GM23338 (cell line): Measurements from ENCODE around the gene HSPH1. TPM values are rescaled to one million over a fixed set of nuclear protein-coding genes. Genes with fewer than 3 reads are reported as not detected.

Source experiments
- ATAC-seq: fragments of 200-7000 bp; cut with Tn5 transposase; 3 replicates; pipeline ENCODE4 v1.9.1; 2020
- DNase-seq: peaks from one replicate; pipeline ENCODE4 v3.0.0-alpha.2; 2015; ENCODE audit warnings: low spot score
- H2AFZ ChIP-seq: fragments of 200-600 bp; sonication (generic); 2 replicates; pipeline ENCODE4 v1.8.0; 2016; ENCODE audit warnings: antibody characterized with exemption, mild to moderate bottlenecking, moderate library complexity
- H3F3A ChIP-seq: fragments of 200-600 bp; sonication (generic); replicated peaks from 2 replicates; pipeline ENCODE4 v1.8.0; 2017; ENCODE audit warnings: antibody characterized with exemption, mixed run types, low read depth
- H3K27ac ChIP-seq: fragments of 200-600 bp; sonication (generic); 2 replicates; pipeline ENCODE4 v1.6.1; 2016; ENCODE audit warnings: low read depth
- H3K27me3 ChIP-seq: fragments of 200-600 bp; sonication (generic); 2 replicates; pipeline ENCODE4 v1.8.0; 2016; ENCODE audit warnings: mild to moderate bottlenecking, mixed run types, moderate library complexity; ENCODE audit not compliant: insufficient read depth
- H3K36me3 ChIP-seq: fragments of 200-600 bp; sonication (generic); 2 replicates; pipeline ENCODE4 v1.8.0; 2016; ENCODE audit warnings: mild to moderate bottlenecking; ENCODE audit not compliant: insufficient read depth
- H3K4me1 ChIP-seq: fragments of 200-600 bp; sonication (generic); 2 replicates; pipeline ENCODE4 v1.8.0; 2016; ENCODE audit warnings: mild to moderate bottlenecking, moderate library complexity; ENCODE audit not compliant: insufficient read depth
- H3K4me2 ChIP-seq: fragments of 200-600 bp; sonication (generic); 2 replicates; pipeline ENCODE4 v1.7.1; 2017; ENCODE audit warnings: mixed run types
- H3K4me3 ChIP-seq: fragments of 200-600 bp; sonication (generic); 2 replicates; pipeline ENCODE4 v1.6.1; 2016; ENCODE audit warnings: mixed run types
- H3K79me2 ChIP-seq: fragments of 200-600 bp; sonication (generic); replicated peaks from 2 replicates; pipeline ENCODE4 v1.8.0; 2017; ENCODE audit warnings: mild to moderate bottlenecking; ENCODE audit not compliant: insufficient read depth
- H3K9me2 ChIP-seq: fragments of 200-600 bp; sonication (generic); 2 replicates; pipeline ENCODE4 v1.8.0; 2017; ENCODE audit not compliant: insufficient read depth
- H4K20me1 ChIP-seq: fragments of 200-600 bp; sonication (generic); replicated peaks from 2 replicates; pipeline ENCODE4 v1.8.0; 2017; ENCODE audit warnings: mild to moderate bottlenecking; ENCODE audit not compliant: insufficient read depth
- H3K27ac Mint-ChIP-seq: 2 replicates; pipeline ENCODE4 v1.8.0; 2020; ENCODE audit warnings: inconsistent platforms, mild to moderate bottlenecking, moderate library complexity, mixed read lengths
- H3K27me3 Mint-ChIP-seq: 3 replicates; pipeline ENCODE4 v1.8.0; 2022; ENCODE audit warnings: low read depth, mild to moderate bottlenecking, moderate library complexity, mixed read lengths, inconsistent platforms; ENCODE audit not compliant: insufficient read depth, poor library complexity
- H3K36me3 Mint-ChIP-seq: 3 replicates; pipeline ENCODE4 v1.8.0; 2021; ENCODE audit warnings: low read depth, mild to moderate bottlenecking, inconsistent platforms, moderate library complexity, mixed read lengths
- H3K4me1 Mint-ChIP-seq: 3 replicates; pipeline ENCODE4 v1.8.0; 2020; ENCODE audit warnings: mild to moderate bottlenecking, inconsistent platforms, mixed read lengths
- H3K4me3 Mint-ChIP-seq: 3 replicates; pipeline ENCODE4 v1.8.0; 2021; ENCODE audit warnings: moderate library complexity, mild to moderate bottlenecking, inconsistent platforms, mixed read lengths
- H3K9me3 Mint-ChIP-seq: 3 replicates; pipeline ENCODE4 v1.8.0; 2020; ENCODE audit warnings: moderate library complexity, mild to moderate bottlenecking, inconsistent platforms, mixed read lengths
- CREB1 ChIP-seq: fragments of 250-450 bp; sonication (Bioruptor Pico); IDR thresholded peaks from 2 replicates; pipeline ENCODE4 v1.5.0; 2020; ENCODE audit warnings: low read depth, mild to moderate bottlenecking, moderate library complexity
- NANOG ChIP-seq: IDR thresholded peaks from 2 replicates; pipeline ENCODE4 v1.6.1; 2016; ENCODE audit warnings: antibody characterized with exemption, borderline replicate concordance
- POLR2AphosphoS5 ChIP-seq: IDR thresholded peaks from 2 replicates; pipeline ENCODE4 v1.6.1; 2016; ENCODE audit warnings: antibody characterized with exemption, low read depth
- ZNF114 ChIP-seq: fragments of 250-450 bp; sonication (Bioruptor Pico); IDR thresholded peaks from 2 replicates; pipeline ENCODE4 v1.5.0; 2020; ENCODE audit warnings: mild to moderate bottlenecking, moderate library complexity
- ZNF331 ChIP-seq: fragments of 250-450 bp; sonication (Bioruptor Pico); IDR thresholded peaks from 2 replicates; pipeline ENCODE4 v1.5.0; 2020; ENCODE audit warnings: low read depth, mild to moderate bottlenecking, moderate library complexity
- polyA plus RNA-seq: library from polyadenylated mRNA; unstranded; fragments of >200 nt; fragmentation: Nextera tagmentation; extraction: Ambion mirVana; gene quantifications from 2 replicates; pipeline ENCODE4 v1.2.1, GENCODE V29; 2016
- total RNA-seq: library from RNA; depleted of rRNA; stranded (reverse); fragments of >200 nt; shearing (Covaris generic); gene quantifications from 2 replicates; pipeline ENCODE4 v1.2.3, GENCODE V29; 2014
- TF ChIP-seq, protein P1 (sequence below): IDR thresholded peaks from 2 replicates; pipeline ENCODE4 v1.6.1; 2016; ENCODE audit warnings: antibody characterized with exemption
- TF ChIP-seq, protein P2 (sequence below): fragments of 250-450 bp; sonication (Bioruptor Pico); IDR thresholded peaks from 2 replicates; pipeline ENCODE4 v1.5.0; 2020; ENCODE audit warnings: mild to moderate bottlenecking, moderate library complexity

HSPH1 gene
- total and polyA plus RNA-seq, 2 experiments from 2014 or later = 112 to 147 TPM

DNA sequence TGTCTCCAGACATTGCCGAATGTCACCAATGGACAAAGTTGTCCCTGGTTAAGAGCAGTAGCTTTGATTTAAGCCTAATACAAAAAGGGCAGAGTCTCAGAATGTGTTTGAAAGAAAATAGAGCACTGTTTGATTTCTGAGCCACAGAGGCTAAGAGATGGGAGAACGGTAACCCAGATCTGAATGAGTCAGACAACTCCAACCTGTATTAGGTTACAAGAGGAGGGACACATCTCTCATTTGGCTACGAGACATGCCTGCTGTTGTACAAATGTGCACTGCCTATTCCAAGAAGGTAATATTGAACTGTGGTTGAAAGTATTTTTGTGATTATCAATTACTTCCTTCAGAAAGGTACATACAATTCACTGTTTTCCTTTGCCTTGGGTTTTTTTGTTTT, 4.9 kb upstream of the HSPH1 start:
- H3K27me3 Mint-ChIP-seq = peaks cover 5% of the 10 kb centered on the region

DNA sequence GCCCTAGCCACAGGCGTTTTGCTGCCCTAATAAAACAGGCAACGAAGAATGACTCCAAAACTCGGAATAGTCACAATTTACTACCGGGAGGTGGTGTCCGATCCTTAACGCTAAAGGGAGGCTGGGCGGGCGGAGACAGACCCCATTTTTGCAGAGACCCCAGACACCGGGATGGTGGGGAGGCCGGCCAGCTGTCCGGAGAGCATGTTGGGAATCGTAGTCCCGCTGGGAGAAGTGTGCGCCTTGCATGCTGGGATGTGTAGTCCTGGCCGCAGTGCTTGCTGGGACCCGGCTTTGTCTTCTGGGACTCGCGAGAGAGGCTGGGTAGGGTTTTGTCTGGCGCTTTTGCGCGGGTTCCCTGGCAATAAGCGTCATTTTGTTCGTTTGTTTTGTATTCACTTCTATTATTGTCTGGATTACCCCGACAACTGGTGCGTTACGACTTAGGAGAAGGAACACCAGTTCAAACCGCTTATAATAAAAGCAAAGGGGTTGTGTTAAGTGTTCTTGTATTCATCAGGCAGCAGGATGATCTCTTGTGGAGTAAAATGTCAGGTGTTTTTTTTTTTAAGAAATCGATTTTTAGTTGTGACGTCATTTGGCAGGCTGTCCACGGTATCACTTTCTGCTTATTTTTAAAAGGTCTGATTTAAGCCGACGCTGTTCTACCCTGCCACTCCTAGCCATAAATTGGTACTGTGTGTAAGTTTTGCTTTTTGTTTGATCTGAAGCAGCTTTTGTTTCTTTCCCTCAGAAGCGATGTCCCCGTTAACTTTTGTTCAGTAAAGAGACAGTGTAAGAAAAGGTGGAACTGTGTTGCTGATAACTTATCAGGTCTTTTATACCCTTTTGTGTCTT, 676 bp upstream of the HSPH1 start:
- Mint-ChIP-seq H3K9me3 (no peaks in the 10 kb centered on the region), H3K27me3 (peaks cover 9% of the 10 kb centered on the region), H3K27ac (peak overlapping the region; percentile 99), H3K36me3 (peaks cover 12% of the 10 kb centered on the region; the same call in 2 of the 3 replicates), H3K4me1 (peaks cover 21% of the 10 kb centered on the region), H3K4me3 (peak overlapping the region; percentile 97)
- peak; percentile 88 for ATAC-seq
- H3K36me3 ChIP-seq = peaks cover 8% of the 10 kb centered on the region; the same call in 1 of the 2 replicates
- H3K4me2 ChIP-seq = peak overlapping the region; percentile 90
- H3K27me3 ChIP-seq = no peaks in the 10 kb centered on the region
- H4K20me1 ChIP-seq = peaks cover 12% of the 10 kb centered on the region
- H2AFZ ChIP-seq = peak overlapping the region; percentile 94
- H3K4me1 ChIP-seq = peaks cover 12% of the 10 kb centered on the region
- H3K4me3 ChIP-seq = peak overlapping the region; percentile 75
- no peak for TF ChIP-seq NANOG
- TF ChIP-seq POLR2AphosphoS5 = peak; percentile 59; the same call in 1 of the 2 replicates
- TF ChIP-seq, protein P1, sequence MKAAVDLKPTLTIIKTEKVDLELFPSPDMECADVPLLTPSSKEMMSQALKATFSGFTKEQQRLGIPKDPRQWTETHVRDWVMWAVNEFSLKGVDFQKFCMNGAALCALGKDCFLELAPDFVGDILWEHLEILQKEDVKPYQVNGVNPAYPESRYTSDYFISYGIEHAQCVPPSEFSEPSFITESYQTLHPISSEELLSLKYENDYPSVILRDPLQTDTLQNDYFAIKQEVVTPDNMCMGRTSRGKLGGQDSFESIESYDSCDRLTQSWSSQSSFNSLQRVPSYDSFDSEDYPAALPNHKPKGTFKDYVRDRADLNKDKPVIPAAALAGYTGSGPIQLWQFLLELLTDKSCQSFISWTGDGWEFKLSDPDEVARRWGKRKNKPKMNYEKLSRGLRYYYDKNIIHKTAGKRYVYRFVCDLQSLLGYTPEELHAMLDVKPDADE = peak; percentile 96
- TF ChIP-seq ZNF331 (CRISPR knock-in tag) = no peak
- no peak for TF ChIP-seq ZNF114 (CRISPR knock-in tag)
- TF ChIP-seq CREB1 (CRISPR knock-in tag) = peak; percentile 89
- peak overlapping the region; percentile 62; the same call in 1 of the 2 replicates for H3K27ac ChIP-seq
- H3K9me2 ChIP-seq = no peaks in the 10 kb centered on the region
- no peaks in the 10 kb centered on the region for H3F3A ChIP-seq
- peak; percentile 98 for DNase-seq
- H3K79me2 ChIP-seq = peaks cover 39% of the 10 kb centered on the region

More for the DNA sequence above, 4.9 kb upstream of the HSPH1 start:
- no peaks in the 10 kb centered on the region for H3K36me3 ChIP-seq
- H4K20me1 ChIP-seq = no peaks in the 10 kb centered on the region
- H2AFZ ChIP-seq = no peak overlapping the region
- no peaks in the 10 kb centered on the region for H3K9me2 ChIP-seq
- H3F3A ChIP-seq = no peaks in the 10 kb centered on the region
- H3K4me1 ChIP-seq = no peaks in the 10 kb centered on the region
- no peak overlapping the region for H3K4me3 ChIP-seq
- DNase-seq (no peak), ATAC-seq (no peak)
- no peak overlapping the region for H3K27ac ChIP-seq
- TF ChIP-seq ZNF114 (CRISPR knock-in tag) = no peak
- H3K79me2 ChIP-seq = no peaks in the 10 kb centered on the region
- Mint-ChIP-seq H3K9me3 (no peaks in the 10 kb centered on the region), H3K4me3 (no peak overlapping the region), H3K4me1 (peaks cover 10% of the 10 kb centered on the region; the same call in 2 of the 3 replicates), H3K36me3 (no peaks in the 10 kb centered on the region), H3K27ac (no peak overlapping the region)
- no peak overlapping the region for H3K4me2 ChIP-seq
- H3K27me3 ChIP-seq = no peaks in the 10 kb centered on the region

DNA sequence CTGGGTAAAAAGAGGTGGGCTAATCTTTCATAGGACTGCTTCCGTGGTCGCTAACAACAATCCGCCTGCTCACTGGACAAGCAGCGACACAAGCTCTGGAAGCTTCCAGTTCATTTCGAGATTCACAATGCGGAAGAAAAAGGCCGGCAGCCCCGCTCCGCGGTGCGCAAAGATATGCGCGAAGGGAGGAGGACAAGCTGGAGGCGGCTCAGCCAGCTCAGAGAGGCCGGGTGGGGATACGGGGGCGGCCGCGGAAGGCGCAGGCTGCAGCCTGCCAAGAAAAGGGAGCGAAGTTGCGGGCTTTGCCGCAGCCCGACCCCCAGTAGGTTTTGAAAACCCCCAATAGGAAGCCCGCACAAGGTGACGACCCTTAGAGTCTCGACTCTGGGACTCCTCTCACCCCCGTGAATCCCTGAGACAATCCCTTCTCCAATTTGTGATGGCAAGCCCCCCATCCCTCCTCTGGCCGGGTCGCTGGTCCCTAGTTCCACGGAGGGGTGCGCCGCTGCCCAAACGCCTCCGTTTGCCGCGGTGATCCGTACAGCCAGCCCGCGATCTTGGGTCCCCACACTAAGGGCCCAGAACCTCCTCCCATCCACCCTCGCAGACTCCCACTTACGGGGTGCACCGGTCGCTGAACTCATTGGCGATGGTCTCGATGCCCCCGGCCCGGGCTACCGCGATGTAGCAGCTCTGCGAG, 697 bp downstream of the HSPH1 start:
- Histone ChIP-seq H2AFZ (peak overlapping the region; percentile 57), H3K79me2 (peaks cover 52% of the 10 kb centered on the region), H3K36me3 (peaks cover 11% of the 10 kb centered on the region; the same call in 1 of the 2 replicates), H3K27ac (no peak overlapping the region), H3K4me1 (peaks cover 12% of the 10 kb centered on the region), H3K27me3 (no peaks in the 10 kb centered on the region), H4K20me1 (peaks cover 12% of the 10 kb centered on the region), H3F3A (no peaks in the 10 kb centered on the region), H3K9me2 (no peaks in the 10 kb centered on the region), H3K4me3 (peak overlapping the region; percentile 75), H3K4me2 (peak overlapping the region; percentile 90)
- Mint-ChIP-seq H3K27ac (peak overlapping the region; percentile 87), H3K4me3 (peak overlapping the region; percentile 97), H3K36me3 (peaks cover 19% of the 10 kb centered on the region; the same call in 2 of the 3 replicates), H3K9me3 (no peaks in the 10 kb centered on the region), H3K4me1 (peaks cover 21% of the 10 kb centered on the region), H3K27me3 (peaks cover 9% of the 10 kb centered on the region)
- ATAC-seq (peak; percentile 31), DNase-seq (peak; percentile 54)
- TF ChIP-seq, protein P2, sequence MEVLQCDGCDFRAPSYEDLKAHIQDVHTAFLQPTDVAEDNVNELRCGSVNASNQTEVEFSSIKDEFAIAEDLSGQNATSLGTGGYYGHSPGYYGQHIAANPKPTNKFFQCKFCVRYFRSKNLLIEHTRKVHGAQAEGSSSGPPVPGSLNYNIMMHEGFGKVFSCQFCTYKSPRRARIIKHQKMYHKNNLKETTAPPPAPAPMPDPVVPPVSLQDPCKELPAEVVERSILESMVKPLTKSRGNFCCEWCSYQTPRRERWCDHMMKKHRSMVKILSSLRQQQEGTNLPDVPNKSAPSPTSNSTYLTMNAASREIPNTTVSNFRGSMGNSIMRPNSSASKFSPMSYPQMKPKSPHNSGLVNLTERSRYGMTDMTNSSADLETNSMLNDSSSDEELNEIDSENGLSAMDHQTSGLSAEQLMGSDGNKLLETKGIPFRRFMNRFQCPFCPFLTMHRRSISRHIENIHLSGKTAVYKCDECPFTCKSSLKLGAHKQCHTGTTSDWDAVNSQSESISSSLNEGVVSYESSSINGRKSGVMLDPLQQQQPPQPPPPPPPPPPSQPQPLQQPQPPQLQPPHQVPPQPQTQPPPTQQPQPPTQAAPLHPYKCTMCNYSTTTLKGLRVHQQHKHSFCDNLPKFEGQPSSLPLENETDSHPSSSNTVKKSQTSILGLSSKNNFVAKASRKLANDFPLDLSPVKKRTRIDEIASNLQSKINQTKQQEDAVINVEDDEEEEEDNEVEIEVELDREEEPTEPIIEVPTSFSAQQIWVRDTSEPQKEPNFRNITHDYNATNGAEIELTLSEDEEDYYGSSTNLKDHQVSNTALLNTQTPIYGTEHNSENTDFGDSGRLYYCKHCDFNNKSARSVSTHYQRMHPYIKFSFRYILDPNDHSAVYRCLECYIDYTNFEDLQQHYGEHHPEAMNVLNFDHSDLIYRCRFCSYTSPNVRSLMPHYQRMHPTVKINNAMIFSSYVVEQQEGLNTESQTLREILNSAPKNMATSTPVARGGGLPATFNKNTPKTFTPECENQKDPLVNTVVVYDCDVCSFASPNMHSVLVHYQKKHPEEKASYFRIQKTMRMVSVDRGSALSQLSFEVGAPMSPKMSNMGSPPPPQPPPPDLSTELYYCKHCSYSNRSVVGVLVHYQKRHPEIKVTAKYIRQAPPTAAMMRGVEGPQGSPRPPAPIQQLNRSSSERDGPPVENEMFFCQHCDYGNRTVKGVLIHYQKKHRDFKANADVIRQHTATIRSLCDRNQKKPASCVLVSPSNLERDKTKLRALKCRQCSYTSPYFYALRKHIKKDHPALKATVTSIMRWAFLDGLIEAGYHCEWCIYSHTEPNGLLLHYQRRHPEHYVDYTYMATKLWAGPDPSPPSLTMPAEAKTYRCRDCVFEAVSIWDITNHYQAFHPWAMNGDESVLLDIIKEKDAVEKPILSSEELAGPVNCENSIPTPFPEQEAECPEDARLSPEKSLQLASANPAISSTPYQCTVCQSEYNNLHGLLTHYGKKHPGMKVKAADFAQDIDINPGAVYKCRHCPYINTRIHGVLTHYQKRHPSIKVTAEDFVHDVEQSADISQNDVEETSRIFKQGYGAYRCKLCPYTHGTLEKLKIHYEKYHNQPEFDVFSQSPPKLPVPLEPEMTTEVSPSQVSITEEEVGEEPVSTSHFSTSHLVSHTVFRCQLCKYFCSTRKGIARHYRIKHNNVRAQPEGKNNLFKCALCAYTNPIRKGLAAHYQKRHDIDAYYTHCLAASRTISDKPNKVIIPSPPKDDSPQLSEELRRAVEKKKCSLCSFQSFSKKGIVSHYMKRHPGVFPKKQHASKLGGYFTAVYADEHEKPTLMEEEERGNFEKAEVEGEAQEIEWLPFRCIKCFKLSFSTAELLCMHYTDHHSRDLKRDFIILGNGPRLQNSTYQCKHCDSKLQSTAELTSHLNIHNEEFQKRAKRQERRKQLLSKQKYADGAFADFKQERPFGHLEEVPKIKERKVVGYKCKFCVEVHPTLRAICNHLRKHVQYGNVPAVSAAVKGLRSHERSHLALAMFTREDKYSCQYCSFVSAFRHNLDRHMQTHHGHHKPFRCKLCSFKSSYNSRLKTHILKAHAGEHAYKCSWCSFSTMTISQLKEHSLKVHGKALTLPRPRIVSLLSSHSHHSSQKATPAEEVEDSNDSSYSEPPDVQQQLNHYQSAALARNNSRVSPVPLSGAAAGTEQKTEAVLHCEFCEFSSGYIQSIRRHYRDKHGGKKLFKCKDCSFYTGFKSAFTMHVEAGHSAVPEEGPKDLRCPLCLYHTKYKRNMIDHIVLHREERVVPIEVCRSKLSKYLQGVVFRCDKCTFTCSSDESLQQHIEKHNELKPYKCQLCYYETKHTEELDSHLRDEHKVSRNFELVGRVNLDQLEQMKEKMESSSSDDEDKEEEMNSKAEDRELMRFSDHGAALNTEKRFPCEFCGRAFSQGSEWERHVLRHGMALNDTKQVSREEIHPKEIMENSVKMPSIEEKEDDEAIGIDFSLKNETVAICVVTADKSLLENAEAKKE = no peak
- no peak for TF ChIP-seq NANOG
